Activated CD4-positive, alpha-beta T cell treated with anti-CD3 and anti-CD28 coated beads, Interleukin-2, amount 50 U/mL, for 1 hour (primary cell): ENCODE data around the gene ZDHHC8.

ENCODE experiments used
- DNase-seq: peaks from one replicate; pipeline ENCODE4 v3.0.0-alpha.2; 2020

ZDHHC8 gene

DNA sequence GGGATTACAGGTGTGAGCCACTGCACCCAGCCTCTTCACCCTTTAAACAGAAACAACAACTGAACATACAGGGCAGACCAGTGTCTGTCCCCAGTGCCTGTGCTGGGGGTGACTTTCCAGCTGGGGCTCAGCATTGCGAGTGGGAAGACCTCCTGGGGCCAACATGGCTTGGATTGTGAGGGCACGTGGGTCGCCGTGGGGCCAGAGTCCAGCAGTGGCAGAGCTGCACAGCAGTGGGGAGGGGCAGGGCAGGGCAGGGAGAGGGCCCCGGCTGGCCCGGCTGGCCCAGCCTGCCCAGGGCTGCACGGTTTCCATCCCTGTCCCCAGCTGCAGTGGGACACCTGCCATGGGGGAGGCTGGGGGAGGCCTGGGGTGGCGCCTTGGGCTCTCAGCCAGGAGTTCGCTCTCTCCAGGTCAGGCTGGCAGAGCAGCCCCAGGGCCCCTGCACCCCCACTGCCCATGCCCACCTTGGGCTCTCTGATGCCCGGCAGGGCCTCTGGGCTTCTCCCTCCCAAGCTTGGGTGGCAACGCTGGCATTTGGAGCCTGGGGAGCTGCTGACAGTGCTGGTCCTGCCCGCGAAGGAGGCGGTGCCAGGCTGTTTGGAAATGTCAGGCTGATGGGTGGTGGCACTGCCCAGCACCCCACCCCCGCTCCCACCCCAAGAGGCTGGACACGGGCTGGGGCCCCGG lies 49.7 kb downstream of the ZDHHC8 start:
- DNase-seq: no peak

DNA sequence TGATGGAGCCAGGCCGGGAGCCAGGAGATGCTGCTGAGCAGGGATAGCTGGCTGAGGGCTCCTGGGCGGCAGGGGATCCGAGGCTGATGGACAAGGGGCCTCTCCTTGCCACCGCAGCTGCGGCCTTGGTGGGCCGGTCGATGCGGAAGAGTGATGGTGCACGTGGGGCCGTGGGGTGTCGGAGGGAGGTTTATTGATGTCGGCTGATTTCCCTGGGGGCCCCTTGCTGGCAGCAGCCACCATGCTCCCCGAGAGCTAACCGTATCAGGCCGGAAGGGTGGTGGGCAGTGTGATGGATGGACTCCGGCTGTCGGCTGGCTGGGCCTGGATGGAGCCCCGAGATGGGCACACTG lies 50.3 kb downstream of the ZDHHC8 start:
- DNase-seq: no peak

DNA sequence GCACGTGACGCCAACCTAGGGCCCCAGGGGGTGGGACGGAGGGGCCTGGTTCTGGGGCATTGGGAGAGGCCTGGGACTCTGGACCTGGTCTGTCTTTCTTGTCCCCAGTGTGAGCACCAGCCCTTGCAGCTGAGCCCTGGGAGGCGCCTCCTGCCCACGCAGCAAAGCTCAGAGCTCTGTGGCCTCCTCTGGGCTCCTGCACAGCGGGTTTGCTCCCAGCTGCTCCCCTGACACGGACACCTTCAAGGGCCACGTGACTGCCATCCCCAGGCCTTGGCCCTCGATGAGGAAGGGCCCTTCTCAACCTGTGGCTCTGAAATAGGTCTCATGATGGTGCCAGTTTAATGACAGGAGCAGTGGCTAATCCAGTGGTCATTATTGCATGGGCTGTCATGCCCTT lies 50.8 kb downstream of the ZDHHC8 start:
- no peak for DNase-seq

DNA sequence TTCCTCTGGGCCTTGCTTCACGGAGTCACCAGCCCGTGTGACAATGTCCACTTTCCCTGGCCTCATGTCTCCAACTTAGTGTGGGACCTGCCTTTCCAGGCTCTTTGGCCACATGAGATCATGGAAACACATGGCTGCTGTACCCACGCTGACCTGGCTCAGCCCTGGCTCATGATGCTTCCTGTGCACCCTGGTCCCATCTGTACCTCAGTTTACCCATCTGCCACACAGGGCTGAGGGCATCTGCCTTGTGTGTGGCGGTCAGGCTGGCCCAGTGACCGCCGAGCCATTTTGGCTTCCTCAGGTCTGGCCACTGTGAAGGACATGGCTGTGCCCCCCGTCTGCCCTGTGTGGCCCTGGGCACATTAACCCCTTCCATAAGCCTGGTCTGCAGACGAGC lies 51.5 kb downstream of the ZDHHC8 start:
- DNase-seq: no peak

DNA sequence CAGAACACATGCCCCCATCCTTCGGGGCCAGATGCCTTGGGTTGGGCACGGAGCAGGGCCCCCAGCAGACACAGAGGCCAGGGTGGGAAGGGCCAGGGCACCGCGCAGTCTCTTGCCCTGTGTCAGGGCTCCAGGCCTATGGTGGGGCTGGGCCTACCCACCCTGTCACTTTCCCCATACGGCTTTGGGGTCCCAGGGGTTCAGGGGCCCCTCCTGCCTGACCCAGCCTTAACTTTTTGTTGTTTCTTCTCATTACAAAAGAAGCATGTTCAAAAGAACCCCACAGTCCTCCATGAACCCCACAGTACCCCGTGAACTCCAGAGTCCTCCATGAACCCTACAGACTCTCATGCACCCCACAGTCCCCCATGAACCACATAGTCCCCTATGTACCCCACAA lies 52.2 kb downstream of the ZDHHC8 start:
- DNase-seq: no peak

DNA sequence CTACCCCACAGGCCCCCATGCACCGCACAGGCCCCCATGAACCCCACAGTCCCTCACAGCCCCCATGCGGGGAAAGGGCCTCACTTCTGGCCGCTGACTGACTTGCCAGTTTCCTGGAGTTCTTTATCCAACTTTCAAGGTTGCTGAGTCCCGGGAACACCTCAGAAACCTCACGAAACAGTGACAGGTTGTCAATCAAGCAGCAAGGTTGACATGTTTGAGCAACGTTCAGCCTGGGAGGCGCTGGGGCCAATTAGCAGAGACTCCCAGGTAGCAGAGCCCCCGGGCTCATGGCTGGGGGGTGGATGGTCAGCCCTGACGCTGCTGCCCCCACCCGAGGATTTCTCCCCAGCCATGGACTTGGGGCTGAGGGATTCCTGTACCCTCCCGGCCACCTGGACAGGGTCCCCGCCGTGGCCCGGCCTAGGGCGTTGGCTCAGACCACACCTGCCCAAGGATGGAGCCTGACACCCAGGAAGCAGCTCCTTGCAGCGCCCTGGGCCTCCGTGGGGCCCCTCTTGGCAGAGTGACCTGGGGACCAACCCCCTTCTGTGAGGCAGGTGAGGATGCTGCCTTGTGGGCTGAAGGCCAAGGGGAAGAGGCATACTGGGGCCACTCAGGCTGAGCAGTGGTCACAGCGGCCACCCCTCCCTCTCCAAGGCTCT lies 53.0 kb downstream of the ZDHHC8 start:
- no peak for DNase-seq

DNA sequence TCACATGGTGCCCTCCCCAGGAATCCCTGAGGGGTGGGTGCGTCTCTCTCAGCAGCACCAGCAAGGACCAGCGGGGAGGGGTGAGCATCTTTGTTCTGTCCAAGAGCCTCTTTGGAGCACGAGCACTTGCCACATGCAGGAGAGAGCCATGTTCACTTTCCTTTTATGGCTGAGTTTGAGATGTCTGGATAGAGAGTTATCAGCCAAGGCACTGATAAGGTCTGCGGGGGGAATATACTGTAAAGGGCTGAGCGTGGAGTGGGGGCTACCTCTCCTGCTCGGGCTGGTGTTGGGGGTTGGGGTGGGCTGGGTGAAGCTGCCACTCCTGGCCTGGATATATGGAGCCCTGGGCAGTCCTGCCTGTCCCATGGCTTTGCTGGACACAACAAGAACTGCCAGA lies 54.1 kb downstream of the ZDHHC8 start:
- no peak for DNase-seq

DNA sequence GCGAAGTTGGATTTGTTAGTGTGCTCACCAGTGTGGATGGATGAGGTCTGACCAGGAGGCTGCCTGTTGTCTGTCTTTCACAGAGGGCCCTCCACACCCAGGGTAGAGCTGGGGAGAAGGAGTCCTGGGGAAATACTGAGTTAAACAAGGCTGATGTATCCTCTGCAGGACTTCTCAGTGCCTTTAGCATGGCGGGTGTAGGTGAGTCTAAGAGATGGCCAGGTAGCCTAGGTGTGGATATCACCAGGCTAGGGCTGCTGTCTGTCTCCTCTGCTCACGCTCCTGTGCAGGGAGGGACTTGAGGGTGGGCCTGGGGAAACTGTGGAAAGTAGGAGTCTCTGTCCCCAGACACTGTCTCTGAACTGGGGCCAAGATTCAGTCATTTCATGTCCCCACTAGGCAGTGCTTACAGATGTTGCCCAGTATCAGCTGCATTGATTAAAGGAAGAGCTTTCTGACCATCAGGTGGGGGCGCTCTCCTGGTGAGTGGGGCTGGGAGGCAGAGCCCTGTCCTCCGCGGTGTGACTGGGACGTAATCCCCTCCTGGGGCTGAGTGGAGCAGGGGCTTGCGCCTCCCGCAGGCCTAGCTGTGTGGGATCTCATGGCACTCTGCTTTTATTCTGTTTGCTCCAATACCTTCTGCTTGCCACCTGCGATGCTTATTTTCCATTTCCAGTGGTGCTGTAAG lies 54.7 kb downstream of the ZDHHC8 start:
- no peak for DNase-seq

DNA sequence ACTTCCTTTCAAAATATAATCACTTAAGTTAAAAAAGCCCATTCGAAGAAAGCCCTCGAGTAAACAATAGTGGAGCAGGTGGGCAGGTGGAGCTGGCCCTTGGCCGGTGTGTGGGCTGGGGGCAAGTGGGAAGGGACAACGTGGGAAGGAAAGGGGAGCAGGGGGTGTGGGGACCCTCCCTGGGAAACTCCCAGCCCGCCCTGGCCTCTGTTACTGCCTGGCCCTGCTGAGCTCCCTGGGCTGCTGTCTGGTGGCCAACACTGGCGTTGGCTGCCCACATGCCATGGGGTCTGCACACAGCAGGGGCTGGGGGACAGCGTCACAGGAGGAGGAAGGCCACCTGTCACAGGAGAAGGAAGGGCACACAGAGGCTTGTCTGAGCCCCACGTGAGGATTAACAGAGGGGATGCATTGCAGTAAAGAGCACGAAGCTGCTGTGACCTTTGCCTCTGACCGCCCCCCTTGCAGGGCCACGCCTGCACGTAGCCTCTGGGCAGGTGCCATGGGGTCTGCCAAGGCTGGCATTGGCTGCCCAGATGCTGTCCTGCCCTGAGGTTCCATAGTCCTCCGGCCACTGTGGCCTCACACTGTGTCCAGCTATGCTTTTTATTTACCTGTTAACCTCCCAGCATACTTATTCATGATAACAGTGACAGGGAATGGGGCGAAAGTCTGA lies 55.4 kb downstream of the ZDHHC8 start:
- no peak for DNase-seq

DNA sequence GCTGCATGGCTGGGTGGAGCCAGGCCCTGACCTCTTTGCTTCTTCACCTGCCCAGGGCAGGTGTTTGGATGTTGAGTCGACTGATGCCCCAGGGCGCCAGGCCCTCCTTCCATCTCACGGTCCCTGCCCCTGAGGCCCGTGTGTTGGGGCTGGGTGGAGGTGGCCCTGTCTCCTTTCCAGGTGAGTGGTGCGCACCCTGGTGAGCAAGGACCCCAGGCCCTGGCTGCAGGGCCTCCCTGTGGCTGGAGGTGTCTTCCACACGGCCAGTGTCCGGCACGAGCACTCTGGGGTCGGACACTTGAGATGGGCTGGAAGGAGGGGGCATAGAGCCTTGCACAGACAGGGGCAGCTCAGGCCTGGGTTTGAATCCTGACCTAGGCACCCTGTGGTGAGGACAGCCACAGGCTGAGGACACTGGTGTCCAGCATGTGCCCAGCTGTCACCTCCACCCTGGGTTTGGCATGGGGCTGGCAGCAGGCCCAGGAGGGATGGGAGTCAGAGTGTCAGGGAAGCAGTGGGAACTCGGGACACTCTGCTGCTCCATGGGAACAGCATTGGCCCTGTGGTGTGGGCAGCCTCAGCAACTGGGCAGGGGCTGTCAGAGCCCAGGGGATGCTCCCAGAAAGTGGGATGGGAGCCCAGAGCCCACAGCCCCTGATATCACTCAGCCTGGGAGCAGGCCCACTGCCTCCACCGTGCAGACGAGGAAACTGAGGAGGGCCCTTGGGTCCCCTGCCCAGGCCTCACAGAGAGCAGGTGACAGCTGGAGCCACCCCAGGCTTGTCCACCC lies 56.4 kb downstream of the ZDHHC8 start:
- no peak for DNase-seq

DNA sequence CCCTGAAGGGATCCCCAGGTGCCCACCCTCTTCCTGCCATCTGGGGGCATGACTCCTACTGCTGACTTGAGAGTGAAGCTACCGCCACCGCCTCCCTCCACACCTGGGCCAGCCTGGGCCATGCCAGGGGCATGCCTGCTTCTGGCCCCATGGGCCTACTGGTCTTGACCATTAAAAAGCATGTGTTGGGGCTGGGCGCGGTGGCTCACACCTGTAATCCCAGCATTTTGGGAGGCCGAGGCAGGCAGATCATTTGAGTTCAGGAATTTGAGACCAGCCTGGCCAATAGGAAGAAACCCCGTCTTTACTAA lies 56.9 kb downstream of the ZDHHC8 start:
- DNase-seq: no peak

DNA sequence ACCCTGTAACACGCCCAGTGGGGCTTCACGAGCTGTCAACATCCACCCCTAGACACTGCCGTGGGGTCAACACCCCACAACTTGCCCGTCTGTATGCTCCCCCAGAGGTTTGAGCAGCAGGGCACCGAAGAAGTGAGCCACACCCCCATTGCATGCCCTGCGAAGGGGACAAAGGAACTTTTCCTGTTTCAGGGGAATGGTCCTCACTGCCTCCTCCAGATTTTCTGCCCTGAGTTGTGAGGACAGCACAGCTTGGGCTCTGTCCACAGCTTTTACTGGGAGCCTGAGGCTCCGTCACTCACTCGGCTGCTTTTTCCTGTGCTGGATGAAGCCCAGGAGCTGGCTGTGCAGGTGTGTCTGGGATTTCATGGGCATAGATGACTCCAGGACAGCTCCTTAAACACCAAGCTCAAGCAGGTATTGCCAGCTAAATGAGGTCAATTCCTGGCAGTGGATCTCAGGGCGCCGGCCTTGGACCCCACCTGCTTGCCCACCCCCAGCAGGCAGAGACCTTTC lies 59.5 kb downstream of the ZDHHC8 start:
- no peak for DNase-seq

DNA sequence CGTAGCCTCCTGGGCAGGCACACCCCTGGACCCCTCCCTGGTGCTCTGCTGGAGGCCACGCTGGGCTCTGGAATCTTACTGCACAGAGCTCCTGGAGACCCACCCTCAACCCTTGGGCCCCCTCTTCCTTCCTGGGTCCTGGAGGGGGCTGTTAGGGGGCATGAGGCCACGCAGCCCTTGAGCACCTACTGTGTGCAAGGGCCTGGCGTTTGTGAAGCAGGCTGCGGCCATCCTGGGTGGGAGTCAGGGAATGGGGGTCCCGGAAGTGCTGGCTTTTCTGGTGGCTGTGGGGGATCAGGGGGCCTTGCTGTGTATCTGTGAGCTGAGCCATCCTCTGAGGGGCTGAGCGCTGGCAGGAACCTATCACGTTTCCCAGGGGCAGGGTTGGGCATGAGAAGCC lies 60.2 kb downstream of the ZDHHC8 start:
- DNase-seq: no peak

DNA sequence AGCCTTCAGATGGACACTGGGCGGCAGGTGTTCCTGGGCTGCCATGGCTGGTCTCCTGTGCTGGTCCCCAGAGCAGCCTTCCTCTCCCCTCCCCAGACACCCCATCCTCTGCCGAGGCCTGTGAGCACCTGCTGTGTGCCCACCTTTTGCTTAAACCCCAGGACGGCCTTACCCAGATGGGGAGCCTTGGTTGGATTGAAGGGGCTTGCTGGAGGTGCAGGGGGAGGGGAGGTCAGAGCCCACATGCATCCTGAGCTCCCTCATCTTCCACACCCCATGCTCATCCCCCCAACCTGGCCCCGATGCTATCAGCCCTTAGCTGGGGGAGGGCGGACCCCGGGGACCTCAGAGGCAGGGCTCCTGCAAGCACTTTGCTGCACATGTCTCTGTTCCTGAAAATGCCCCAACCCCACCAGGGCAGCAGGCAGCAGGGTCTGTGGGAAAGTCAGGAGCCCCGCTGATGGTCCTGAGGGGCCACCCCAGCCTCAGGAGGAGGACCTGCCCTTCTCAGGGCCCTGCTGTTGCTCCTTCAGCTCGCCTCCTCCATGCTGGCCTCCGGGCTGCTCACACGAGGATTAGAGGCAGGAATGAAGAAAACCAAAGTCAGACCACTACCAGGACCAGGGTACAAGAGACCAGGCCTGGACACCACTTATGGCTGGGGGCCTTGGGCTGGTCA lies 60.8 kb downstream of the ZDHHC8 start:
- no peak for DNase-seq

DNA sequence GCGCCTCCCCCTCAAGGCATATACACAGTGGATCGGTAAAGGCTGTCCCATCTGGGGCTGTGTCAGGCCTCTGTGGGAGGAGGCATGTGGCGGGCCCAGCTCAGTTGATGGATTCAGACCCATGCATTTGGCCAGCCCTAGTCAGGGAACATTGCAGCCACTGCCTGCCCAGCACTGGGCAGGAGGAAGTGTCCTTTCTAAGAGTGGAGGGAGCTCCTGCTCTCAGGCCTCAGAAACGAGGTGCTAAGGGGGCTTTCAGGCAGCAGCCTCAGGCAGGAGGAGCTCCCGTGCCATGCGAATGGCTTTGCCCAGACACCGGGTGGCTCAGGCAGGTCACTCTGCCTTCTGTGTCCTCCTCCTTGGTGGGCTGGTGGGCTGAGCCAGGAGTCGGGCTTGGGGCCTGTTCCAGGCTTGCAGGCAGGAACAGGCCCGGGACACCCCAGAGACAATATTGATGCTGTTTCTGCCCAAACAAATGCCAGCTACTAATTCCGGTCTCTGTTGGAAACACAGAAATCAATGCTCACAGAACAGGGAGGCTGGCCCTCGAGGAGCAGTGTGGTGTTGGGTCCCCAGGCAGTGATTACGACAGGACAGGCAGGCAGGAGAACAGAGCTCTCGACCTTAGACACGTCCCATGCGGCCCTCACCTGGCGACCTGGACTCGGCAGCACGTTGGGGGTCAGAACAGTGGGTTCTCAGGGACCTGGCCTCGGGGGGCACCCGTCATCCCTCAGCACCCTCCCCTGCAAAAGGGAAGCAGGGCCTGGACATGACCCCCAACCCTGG lies 61.6 kb downstream of the ZDHHC8 start:
- no peak for DNase-seq

DNA sequence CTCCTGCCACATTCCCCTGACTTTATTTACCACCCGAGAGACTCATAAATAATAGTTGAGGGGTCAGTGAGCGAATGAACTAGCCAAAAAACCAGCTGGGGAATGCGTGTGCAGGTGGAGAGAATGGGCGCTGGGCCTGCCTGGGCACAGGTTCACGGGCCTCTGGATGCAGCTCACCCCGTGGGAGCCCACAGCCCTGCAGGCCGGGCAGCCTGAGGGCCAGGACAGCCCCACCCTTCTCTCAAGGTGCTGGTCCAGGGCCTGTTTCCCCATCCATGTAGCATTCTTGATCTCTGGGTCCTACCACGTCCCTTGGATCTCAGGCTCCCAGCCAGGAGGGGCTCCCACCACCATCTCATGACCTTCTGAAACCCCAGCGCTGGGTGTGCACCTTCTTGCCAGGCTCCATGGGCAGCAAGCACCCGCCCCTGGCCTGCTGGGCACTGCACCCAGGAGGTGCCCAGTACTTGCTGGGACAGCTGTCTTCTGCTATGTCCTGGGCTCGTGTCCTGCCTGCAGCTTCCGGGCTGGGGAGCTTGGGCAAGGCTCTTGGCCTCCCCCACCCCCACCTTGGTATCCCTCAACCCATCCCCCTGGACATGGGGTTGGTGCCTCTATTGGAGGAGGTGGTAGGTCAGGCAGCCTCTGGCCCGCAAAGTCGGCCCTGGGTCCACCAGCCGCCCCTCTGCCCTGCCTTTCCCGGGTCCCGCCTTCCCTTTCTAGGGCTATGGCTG lies 62.3 kb downstream of the ZDHHC8 start:
- DNase-seq: no peak

DNA sequence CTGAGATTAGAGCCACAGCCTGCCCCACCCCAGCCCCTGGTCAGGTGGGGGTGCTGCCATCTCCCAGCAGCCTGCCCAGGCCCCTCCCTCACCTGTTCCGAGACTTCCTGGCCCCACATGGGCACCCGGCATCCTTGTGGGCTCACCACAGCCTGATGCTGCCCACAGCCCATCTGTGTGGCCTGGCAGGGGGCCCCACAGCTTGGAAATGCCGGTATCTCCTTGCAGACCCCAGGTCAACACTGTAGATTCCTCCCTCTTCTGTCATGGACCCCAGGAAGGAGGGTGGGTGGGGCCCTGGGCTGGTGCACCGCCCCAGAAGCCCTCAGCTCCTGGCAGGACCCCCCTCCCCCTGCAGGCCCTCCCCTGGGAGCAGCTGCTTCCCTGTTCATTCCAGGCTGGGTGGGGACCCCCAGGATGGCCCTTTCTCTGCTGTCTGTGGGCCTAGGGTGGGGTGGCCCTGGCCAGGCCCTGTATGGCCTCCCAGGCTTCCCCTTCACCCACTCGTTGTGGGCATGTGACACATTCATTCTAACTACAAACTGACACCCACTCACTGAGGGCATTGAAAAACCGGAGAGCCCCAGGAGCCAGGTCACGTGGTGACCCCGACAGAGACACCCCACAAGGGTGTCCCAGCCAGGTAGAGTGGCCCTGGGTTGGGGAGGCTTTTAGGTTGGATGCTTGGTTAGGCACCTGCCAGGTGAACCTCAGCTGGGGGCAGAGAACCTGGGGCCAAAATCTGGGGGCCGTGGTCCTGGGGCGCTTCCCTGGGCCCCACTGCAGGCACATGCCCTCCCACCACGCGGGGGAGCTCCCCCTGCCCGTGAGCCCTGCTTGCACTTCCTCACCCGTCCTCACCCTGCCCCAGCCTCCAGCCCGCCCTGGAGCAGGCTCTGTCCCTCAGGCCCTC lies 63.3 kb downstream of the ZDHHC8 start:
- DNase-seq: no peak

DNA sequence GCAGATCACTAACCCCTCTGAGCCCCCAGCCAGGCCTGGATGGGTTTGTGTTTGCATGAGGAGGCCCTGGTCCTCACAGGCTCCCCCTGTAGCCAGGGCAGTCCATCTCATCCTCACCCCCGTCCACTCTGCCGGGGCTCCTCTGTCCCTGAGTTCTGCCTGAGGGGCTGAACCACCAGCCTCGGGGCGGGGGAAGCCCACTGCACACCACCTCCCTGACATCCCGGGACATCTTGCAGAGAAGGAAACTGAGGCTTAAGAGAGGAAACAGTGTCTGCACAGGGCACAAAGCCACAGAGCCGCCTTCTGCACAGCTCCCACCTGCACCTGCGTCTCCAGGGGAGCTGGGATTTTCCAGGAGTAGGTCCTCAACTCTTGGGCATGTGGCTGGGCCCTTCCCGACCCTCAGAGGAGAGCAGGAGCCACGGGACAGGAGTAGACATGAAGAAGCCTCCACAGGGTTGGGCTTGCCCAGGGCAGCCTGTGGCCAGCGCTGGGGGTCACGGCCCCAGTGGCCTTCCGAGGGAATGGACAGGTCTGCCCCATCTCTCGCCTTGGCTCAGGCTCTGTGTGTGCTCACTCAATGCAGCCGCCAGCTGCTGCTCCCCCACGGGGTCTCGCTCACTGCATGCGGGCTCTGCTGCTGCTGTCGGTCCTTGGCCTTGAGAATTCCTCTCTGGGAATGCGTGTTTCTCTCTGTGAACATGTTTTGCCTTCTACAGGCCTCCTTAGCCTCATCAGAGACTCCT lies 64.7 kb downstream of the ZDHHC8 start:
- DNase-seq: no peak
